GM12891 (cell line): ENCODE measurements around the gene SURF6.

Source experiments
- POLR2A ChIP-seq: IDR thresholded peaks from 2 replicates; pipeline ENCODE4 v1.6.1; 2011; ENCODE audit warnings: low read depth, low read length, control low read depth
- POLR2AphosphoS5 ChIP-seq: IDR thresholded peaks from 2 replicates; pipeline ENCODE4 v1.6.1; 2011; ENCODE audit warnings: low read depth, low read length, control low read depth
- SPI1 ChIP-seq: IDR thresholded peaks from 2 replicates; pipeline ENCODE4 v1.6.1; 2011; ENCODE audit warnings: low read depth, low read length, control low read depth

- TF ChIP-seq SPI1: no peak
- no peak for TF ChIP-seq POLR2AphosphoS5
- TF ChIP-seq POLR2A: no peak
These were observed 41.8 kb upstream of the SURF6 start for GRCh38 chr9:133377721-133378216.
